Measurements from ENCODE around the gene AGBL1. TPM values are rescaled to one million over a fixed set of nuclear protein-coding genes. Genes with fewer than 3 reads are reported as not detected.

AGBL1 gene
- total RNA-seq, 2 donors from 2014 or later = 0.23 to 0.91 TPM

- intact Hi-C loops (cut with DNase I) = no loop called here
- H3K4me3 ChIP-seq = no peak overlapping the region
- no peaks in the 10 kb centered on the region for H3K36me3 ChIP-seq
- no peak for DNase-seq (ENCODE audit: low spot score)
- WGBS = 51% methylated on average over 2 of the region's 2 CpGs
- H3K9me3 ChIP-seq = no peaks in the 10 kb centered on the region
- no peaks in the 10 kb centered on the region for H3K27me3 ChIP-seq (replicated peaks; ENCODE audit: insufficient read depth)
- no peaks in the 10 kb centered on the region for H3K4me1 ChIP-seq (replicated peaks)
- TF ChIP-seq POLR2AphosphoS5 (IDR thresholded peaks at IDR 0.05) (no peak), POLR2A (IDR thresholded peaks at IDR 0.05) (no peak)
- TF ChIP-seq, protein P1, sequence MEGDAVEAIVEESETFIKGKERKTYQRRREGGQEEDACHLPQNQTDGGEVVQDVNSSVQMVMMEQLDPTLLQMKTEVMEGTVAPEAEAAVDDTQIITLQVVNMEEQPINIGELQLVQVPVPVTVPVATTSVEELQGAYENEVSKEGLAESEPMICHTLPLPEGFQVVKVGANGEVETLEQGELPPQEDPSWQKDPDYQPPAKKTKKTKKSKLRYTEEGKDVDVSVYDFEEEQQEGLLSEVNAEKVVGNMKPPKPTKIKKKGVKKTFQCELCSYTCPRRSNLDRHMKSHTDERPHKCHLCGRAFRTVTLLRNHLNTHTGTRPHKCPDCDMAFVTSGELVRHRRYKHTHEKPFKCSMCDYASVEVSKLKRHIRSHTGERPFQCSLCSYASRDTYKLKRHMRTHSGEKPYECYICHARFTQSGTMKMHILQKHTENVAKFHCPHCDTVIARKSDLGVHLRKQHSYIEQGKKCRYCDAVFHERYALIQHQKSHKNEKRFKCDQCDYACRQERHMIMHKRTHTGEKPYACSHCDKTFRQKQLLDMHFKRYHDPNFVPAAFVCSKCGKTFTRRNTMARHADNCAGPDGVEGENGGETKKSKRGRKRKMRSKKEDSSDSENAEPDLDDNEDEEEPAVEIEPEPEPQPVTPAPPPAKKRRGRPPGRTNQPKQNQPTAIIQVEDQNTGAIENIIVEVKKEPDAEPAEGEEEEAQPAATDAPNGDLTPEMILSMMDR (IDR thresholded peaks at IDR 0.05) = no peak
- H3K27ac ChIP-seq = no peak overlapping the region
These were observed 123.8 kb downstream of the AGBL1 start for GRCh38 chr15:86203462-86203861.

GRCh38 chr15:86205096-86205495, 125.4 kb downstream of the AGBL1 start:
- no peak for DNase-seq (ENCODE audit: low spot score)
- no peaks in the 10 kb centered on the region for H3K27me3 ChIP-seq (replicated peaks; ENCODE audit: insufficient read depth)
- H3K9me3 ChIP-seq = no peaks in the 10 kb centered on the region
- no peaks in the 10 kb centered on the region for H3K4me1 ChIP-seq (replicated peaks)
- no peak overlapping the region for H3K27ac ChIP-seq
- no peak overlapping the region for H3K4me3 ChIP-seq
- intact Hi-C loops (cut with DNase I) = no loop called here
- 30% methylated on average over 2 of the region's 2 CpGs for WGBS
- TF ChIP-seq, protein P1 (IDR thresholded peaks at IDR 0.05) = no peak
- no peak for TF ChIP-seq POLR2AphosphoS5 (IDR thresholded peaks at IDR 0.05)
- TF ChIP-seq POLR2A (IDR thresholded peaks at IDR 0.05) = no peak
- H3K36me3 ChIP-seq = no peaks in the 10 kb centered on the region

DNA sequence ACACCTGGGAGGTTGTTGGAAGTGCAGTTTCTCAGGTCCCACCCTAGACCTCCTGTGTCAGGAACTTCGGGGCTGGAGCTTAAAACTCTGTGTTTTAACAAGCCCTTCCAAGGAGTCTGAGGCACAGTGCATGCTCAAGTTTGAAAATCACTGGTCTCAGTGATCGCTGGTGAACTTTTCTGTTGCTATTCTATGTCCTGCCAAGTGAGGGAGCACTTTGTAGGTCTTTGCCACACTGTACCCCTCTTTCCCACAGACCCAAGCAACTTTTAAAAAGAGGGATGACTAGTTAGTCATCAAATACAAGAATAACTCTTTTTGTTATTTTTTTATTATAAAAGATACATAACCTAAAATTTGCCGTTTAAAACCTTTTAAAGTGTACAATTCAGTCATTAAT, 133.7 kb downstream of the AGBL1 start:
- Histone ChIP-seq H3K4me1 (replicated peaks) (no peaks in the 10 kb centered on the region), H3K27me3 (replicated peaks; ENCODE audit: insufficient read depth) (no peaks in the 10 kb centered on the region), H3K36me3 (no peaks in the 10 kb centered on the region), H3K27ac (no peak overlapping the region), H3K9me3 (no peaks in the 10 kb centered on the region), H3K4me3 (no peak overlapping the region)
- WGBS = 62% methylated on average over 3 of the region's 3 CpGs
- intact Hi-C loops (cut with DNase I) = no loop called here
- TF ChIP-seq POLR2A (IDR thresholded peaks at IDR 0.05) (no peak), POLR2AphosphoS5 (IDR thresholded peaks at IDR 0.05) (no peak)
- TF ChIP-seq, protein P1 (IDR thresholded peaks at IDR 0.05) = no peak
- DNase-seq (ENCODE audit: low spot score) = no peak

GRCh38 chr15:86213888-86214287, 134.2 kb downstream of the AGBL1 start:
- TF ChIP-seq, protein P1 (IDR thresholded peaks at IDR 0.05) = no peak
- TF ChIP-seq POLR2A (IDR thresholded peaks at IDR 0.05) (no peak), POLR2AphosphoS5 (IDR thresholded peaks at IDR 0.05) (no peak)
- no peaks in the 10 kb centered on the region for H3K27me3 ChIP-seq (replicated peaks; ENCODE audit: insufficient read depth)
- WGBS = 55% methylated on average over 2 of the region's 2 CpGs
- no peak overlapping the region for H3K4me3 ChIP-seq
- H3K27ac ChIP-seq = no peak overlapping the region
- H3K9me3 ChIP-seq = no peaks in the 10 kb centered on the region
- no peak for DNase-seq (ENCODE audit: low spot score)
- intact Hi-C loops (cut with DNase I) = no loop called here
- no peaks in the 10 kb centered on the region for H3K36me3 ChIP-seq
- H3K4me1 ChIP-seq (replicated peaks) = no peaks in the 10 kb centered on the region

GRCh38 chr15:86221119-86221518, 141.4 kb downstream of the AGBL1 start:
- Histone ChIP-seq H3K36me3 (no peaks in the 10 kb centered on the region), H3K4me1 (replicated peaks) (no peaks in the 10 kb centered on the region), H3K27ac (no peak overlapping the region), H3K9me3 (no peaks in the 10 kb centered on the region), H3K4me3 (no peak overlapping the region), H3K27me3 (replicated peaks; ENCODE audit: insufficient read depth) (no peaks in the 10 kb centered on the region)
- 83% methylated on average over 3 of the region's 3 CpGs for WGBS
- intact Hi-C loops (cut with DNase I) = no loop called here
- DNase-seq (ENCODE audit: low spot score) = no peak
- TF ChIP-seq, protein P1 (IDR thresholded peaks at IDR 0.05) = no peak
- TF ChIP-seq POLR2A (IDR thresholded peaks at IDR 0.05) (no peak), POLR2AphosphoS5 (IDR thresholded peaks at IDR 0.05) (no peak)

Data from prostate gland (tissue), 2 donors.